Measurements from ENCODE around the gene ZNF792.
A peak's percentile ranks its signal among the peaks of the same experiment; 100 is the strongest.
"Not testable (repeated sequence)": the region's sequence is repeated elsewhere in the genome, so short reads cannot be mapped to it uniquely, and the experiment has no call there.

ZNF792 gene

GRCh38 chr19:34997071-34997617, 33.1 kb upstream of the ZNF792 start:
- TF ChIP-seq, protein P1, sequence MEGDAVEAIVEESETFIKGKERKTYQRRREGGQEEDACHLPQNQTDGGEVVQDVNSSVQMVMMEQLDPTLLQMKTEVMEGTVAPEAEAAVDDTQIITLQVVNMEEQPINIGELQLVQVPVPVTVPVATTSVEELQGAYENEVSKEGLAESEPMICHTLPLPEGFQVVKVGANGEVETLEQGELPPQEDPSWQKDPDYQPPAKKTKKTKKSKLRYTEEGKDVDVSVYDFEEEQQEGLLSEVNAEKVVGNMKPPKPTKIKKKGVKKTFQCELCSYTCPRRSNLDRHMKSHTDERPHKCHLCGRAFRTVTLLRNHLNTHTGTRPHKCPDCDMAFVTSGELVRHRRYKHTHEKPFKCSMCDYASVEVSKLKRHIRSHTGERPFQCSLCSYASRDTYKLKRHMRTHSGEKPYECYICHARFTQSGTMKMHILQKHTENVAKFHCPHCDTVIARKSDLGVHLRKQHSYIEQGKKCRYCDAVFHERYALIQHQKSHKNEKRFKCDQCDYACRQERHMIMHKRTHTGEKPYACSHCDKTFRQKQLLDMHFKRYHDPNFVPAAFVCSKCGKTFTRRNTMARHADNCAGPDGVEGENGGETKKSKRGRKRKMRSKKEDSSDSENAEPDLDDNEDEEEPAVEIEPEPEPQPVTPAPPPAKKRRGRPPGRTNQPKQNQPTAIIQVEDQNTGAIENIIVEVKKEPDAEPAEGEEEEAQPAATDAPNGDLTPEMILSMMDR (IDR thresholded peaks at IDR 0.05; ENCODE audit: low read length, missing control alignments), result no peak
- peak; percentile 54 for DNase-seq (ENCODE audit: low read depth)
- no peak overlapping the region for H3K4me3 ChIP-seq (replicated peaks; ENCODE audit: low read depth, low read length)

GRCh38 chr19:34995551-34995950, 31.5 kb upstream of the ZNF792 start:
- H3K4me3 ChIP-seq (replicated peaks; ENCODE audit: low read depth, low read length), result no peak overlapping the region
- TF ChIP-seq, protein P1 (IDR thresholded peaks at IDR 0.05; ENCODE audit: low read length, missing control alignments), result no peak
- DNase-seq (ENCODE audit: low read depth), result no peak

DNA sequence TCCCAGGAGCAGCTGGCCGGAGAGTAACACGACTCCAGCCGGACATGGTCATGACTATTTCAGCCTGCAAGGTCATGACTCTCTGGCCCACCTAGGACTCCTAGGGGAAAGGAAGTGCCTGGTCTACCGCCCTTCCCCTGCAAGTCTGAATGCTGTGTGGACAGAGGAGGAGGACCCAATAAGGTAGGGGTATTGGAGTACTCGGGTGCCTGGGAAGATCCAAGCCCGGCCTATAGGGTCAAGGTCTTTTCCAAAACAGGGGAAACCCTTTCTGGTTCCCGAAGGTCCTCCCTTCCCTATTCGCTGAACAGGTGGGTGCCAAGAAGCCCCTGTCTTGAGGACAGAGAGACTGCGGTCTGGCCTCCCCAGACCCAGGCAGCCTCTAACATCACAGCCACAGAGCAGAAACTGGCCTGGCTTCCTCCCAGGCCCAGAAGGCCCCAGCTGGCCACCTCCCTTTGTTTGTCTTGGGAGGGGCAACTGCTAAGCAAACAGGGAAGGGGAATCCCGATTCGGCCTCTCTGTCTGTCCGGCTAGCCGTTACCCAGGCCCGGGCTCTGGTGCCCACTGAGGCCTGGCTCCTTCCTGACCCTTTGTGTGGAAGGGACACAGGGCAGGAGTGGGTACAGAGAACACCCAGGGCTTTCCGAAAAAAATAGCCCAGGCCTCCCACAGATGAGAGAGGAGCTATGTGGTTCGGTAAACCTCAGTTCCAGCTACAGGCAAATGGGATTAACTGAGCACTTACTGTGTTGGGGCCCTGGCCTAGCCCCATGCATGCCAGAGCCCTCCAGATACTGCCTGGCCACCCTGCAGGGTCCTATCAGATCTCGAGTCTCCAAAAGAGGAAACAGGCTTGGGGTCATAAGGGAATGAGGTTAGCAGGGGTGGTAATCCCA, 30.9 kb upstream of the ZNF792 start:
- H3K4me3 ChIP-seq (replicated peaks; ENCODE audit: low read depth, low read length), result no peak overlapping the region
- no peak for DNase-seq (ENCODE audit: low read depth)
- TF ChIP-seq, protein P1 (IDR thresholded peaks at IDR 0.05; ENCODE audit: low read length, missing control alignments), result no peak

- TF ChIP-seq, protein P1 (IDR thresholded peaks at IDR 0.05; ENCODE audit: low read length, missing control alignments), result no peak
- no peak for DNase-seq (ENCODE audit: low read depth)
- H3K4me3 ChIP-seq (replicated peaks; ENCODE audit: low read depth, low read length), result no peak overlapping the region
These were observed 30.2 kb upstream of the ZNF792 start for GRCh38 chr19:34994286-34994642.

GRCh38 chr19:34992582-34992981, 28.6 kb upstream of the ZNF792 start:
- H3K4me3 ChIP-seq (replicated peaks; ENCODE audit: low read depth, low read length); DNase-seq (ENCODE audit: low read depth): not testable (repeated sequence)

GRCh38 chr19:34991542-34992333, 27.7 kb upstream of the ZNF792 start:
- H3K4me3 ChIP-seq (replicated peaks; ENCODE audit: low read depth, low read length), result no peak overlapping the region

More at GRCh38 chr19:34991542-34992333, 27.7 kb upstream of the ZNF792 start:
- no peak for DNase-seq (ENCODE audit: low read depth)
- TF ChIP-seq, protein P1 (IDR thresholded peaks at IDR 0.05; ENCODE audit: low read length, missing control alignments), result no peak
